22Rv1 (cell line): ENCODE measurements around the gene DOP1B.
"Not testable (repeated sequence)": the region's sequence is repeated elsewhere in the genome, so short reads cannot be mapped to it uniquely, and the experiment has no call there.

Experiments used
- CTCF ChIP-seq: fragments of 450-650 bp; IDR thresholded peaks from 2 replicates; pipeline ENCODE4 v1.5.1; 2017; ENCODE audit warnings: mild to moderate bottlenecking
- ZFX ChIP-seq: fragments of 450-650 bp; IDR thresholded peaks from 2 replicates; pipeline ENCODE4 v1.6.1; 2017; ENCODE audit warnings: antibody characterized with exemption, borderline replicate concordance

- not testable (repeated sequence) for TF ChIP-seq CTCF, ZFX
Observed at GRCh38 chr21:36130839-36131238, 25.8 kb upstream of the DOP1B start.
